ENCODE data around the gene CFAP100.

Gene CFAP100

DNA sequence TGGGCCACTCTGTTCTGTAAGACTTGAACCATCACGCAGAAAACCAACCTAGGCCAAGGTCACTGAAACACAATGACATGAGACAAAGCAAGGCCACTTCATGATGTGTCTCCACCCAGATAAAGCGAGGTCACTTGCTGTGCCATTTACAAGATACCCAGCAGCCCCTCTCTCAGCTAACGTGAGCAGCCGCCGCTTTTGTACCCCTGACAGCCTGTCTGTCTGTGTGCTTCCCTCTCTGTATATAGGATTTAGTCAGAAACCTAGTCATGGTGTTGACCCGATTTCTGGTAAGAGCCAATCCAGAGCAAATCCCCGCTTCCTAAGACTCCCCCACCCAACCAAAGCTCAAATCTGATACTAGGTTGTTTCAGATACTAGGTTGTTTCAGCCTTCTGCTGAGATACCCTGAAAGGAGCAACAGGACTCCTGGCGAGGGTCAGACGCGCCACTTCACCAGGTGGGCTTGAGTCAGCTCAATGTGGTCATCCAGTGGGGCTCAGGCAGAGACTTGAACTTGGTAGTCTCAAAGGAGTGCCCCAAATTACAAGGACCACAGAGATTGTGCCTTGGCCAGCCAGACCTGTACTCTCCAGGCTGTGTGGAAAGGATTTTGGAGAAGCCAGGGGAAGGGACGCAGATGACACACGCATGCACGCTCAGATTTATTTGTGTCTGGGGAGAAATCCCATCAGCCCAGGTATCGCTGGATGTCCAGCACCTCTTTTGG, 84.0 kb downstream of the CFAP100 start:
- peaks cover 16% of the 10 kb centered on the region for H3K4me1 ChIP-seq (ENCODE audit: insufficient read depth, low read length, severe bottlenecking)
- H3K9me2 ChIP-seq (ENCODE audit: low read depth, low read length) = no peaks in the 10 kb centered on the region
- H3K36me3 ChIP-seq (ENCODE audit: insufficient read depth, low read length) = no peaks in the 10 kb centered on the region
- H2AFZ ChIP-seq (ENCODE audit: low read length) = no peak overlapping the region
- H3K27ac ChIP-seq (ENCODE audit: low read depth, low read length, poor library complexity, severe bottlenecking) = no peak overlapping the region
- TF ChIP-seq, protein P1, sequence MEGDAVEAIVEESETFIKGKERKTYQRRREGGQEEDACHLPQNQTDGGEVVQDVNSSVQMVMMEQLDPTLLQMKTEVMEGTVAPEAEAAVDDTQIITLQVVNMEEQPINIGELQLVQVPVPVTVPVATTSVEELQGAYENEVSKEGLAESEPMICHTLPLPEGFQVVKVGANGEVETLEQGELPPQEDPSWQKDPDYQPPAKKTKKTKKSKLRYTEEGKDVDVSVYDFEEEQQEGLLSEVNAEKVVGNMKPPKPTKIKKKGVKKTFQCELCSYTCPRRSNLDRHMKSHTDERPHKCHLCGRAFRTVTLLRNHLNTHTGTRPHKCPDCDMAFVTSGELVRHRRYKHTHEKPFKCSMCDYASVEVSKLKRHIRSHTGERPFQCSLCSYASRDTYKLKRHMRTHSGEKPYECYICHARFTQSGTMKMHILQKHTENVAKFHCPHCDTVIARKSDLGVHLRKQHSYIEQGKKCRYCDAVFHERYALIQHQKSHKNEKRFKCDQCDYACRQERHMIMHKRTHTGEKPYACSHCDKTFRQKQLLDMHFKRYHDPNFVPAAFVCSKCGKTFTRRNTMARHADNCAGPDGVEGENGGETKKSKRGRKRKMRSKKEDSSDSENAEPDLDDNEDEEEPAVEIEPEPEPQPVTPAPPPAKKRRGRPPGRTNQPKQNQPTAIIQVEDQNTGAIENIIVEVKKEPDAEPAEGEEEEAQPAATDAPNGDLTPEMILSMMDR (IDR thresholded peaks at IDR 0.05; ENCODE audit: low read length) = no peak
- no peak for TF ChIP-seq EZH2 (IDR thresholded peaks at IDR 0.05; ENCODE audit: borderline replicate concordance, low read length)
- peaks cover 7% of the 10 kb centered on the region; the same call in 1 of the 2 replicates for H3K79me2 ChIP-seq (ENCODE audit: insufficient read depth, low read length)
- H3K4me3 ChIP-seq (ENCODE audit: low read depth, low read length, poor library complexity, severe bottlenecking) = no peak overlapping the region
- no peaks in the 10 kb centered on the region; the same call in 1 of the 2 replicates for H3K27me3 ChIP-seq (ENCODE audit: insufficient read depth, low read length)
- no peak overlapping the region for H3K9ac ChIP-seq (ENCODE audit: low read length)
- no peaks in the 10 kb centered on the region for H3F3A ChIP-seq (ENCODE audit: insufficient read depth, low read length)
- H3K4me2 ChIP-seq (ENCODE audit: low read length) = no peak overlapping the region
- no peaks in the 10 kb centered on the region for H3K9me3 ChIP-seq (ENCODE audit: low read length)
- H4K20me1 ChIP-seq (ENCODE audit: insufficient read depth, low read length) = no peaks in the 10 kb centered on the region

DNA sequence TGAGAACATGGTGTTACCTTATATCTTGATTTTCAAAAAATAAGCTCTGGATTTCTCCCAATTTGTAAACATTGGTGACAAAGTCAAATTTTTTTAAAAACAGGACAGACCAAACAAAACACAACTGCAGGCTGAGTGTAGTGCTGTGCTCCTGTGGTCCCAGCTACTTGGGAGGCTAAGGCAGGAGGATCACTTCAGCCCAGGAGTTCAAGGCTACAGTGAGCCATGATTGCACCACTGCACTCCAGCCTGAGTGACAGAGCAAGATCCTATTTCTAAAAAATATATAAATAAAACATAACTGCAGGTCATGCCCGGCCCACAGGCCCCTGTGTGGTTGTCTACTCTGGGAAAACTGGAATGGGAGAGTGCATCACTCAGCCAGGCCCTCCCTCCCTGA, 84.9 kb downstream of the CFAP100 start:
- no peaks in the 10 kb centered on the region for H3K9me3 ChIP-seq (ENCODE audit: low read length)
- H3K4me3 ChIP-seq (ENCODE audit: low read depth, low read length, poor library complexity, severe bottlenecking) = no peak overlapping the region
- no peak overlapping the region for H3K27ac ChIP-seq (ENCODE audit: low read depth, low read length, poor library complexity, severe bottlenecking)
- no peaks in the 10 kb centered on the region; the same call in 1 of the 2 replicates for H3K27me3 ChIP-seq (ENCODE audit: insufficient read depth, low read length)
- H2AFZ ChIP-seq (ENCODE audit: low read length) = no peak overlapping the region
- no peak overlapping the region for H3K9ac ChIP-seq (ENCODE audit: low read length)
- no peaks in the 10 kb centered on the region for H3K36me3 ChIP-seq (ENCODE audit: insufficient read depth, low read length)
- H3F3A ChIP-seq (ENCODE audit: insufficient read depth, low read length) = no peaks in the 10 kb centered on the region
- H3K79me2 ChIP-seq (ENCODE audit: insufficient read depth, low read length) = 0 out of 2 replicates have a peak, but pooled peaks cover 1% of the 10 kb centered on the region
- H3K4me1 ChIP-seq (ENCODE audit: insufficient read depth, low read length, severe bottlenecking) = peaks cover 7% of the 10 kb centered on the region
- H3K9me2 ChIP-seq (ENCODE audit: low read depth, low read length) = no peaks in the 10 kb centered on the region
- no peak for TF ChIP-seq EZH2 (IDR thresholded peaks at IDR 0.05; ENCODE audit: borderline replicate concordance, low read length)
- TF ChIP-seq, protein P1 (IDR thresholded peaks at IDR 0.05; ENCODE audit: low read length) = no peak
- H3K4me2 ChIP-seq (ENCODE audit: low read length) = no peak overlapping the region
- H4K20me1 ChIP-seq (ENCODE audit: insufficient read depth, low read length) = no peaks in the 10 kb centered on the region

DNA sequence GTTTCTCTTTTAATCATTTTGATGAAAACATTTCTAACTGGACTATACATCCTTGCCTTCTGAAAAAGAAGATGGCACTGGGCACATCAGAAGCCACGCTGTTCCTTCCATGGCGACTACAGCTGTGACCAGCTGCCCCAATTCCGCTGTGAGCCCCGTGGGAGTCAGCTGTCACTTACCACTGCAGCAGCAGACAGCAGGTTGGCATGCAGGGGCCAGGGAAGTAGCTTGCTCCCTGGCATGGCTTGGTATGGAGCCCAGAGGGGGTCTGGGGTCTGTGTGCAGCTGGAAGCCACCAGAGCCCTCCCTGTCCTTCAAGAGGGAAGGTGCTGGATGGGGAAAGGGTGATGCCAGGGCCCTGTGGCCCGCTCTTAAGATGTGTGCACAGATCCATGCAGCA, 85.5 kb downstream of the CFAP100 start:
- Histone ChIP-seq H3K4me3 (ENCODE audit: low read depth, low read length, poor library complexity, severe bottlenecking) (no peak overlapping the region), H3K4me1 (ENCODE audit: insufficient read depth, low read length, severe bottlenecking) (peaks cover 5% of the 10 kb centered on the region), H4K20me1 (ENCODE audit: insufficient read depth, low read length) (no peaks in the 10 kb centered on the region), H3K9ac (ENCODE audit: low read length) (no peak overlapping the region), H3K27me3 (ENCODE audit: insufficient read depth, low read length) (no peaks in the 10 kb centered on the region; the same call in 1 of the 2 replicates), H3K4me2 (ENCODE audit: low read length) (no peak overlapping the region), H3K9me3 (ENCODE audit: low read length) (no peaks in the 10 kb centered on the region), H3K36me3 (ENCODE audit: insufficient read depth, low read length) (no peaks in the 10 kb centered on the region), H3F3A (ENCODE audit: insufficient read depth, low read length) (no peaks in the 10 kb centered on the region), H3K9me2 (ENCODE audit: low read depth, low read length) (no peaks in the 10 kb centered on the region), H3K79me2 (ENCODE audit: insufficient read depth, low read length) (no peaks in the 10 kb centered on the region), H2AFZ (ENCODE audit: low read length) (no peak overlapping the region), H3K27ac (ENCODE audit: low read depth, low read length, poor library complexity, severe bottlenecking) (no peak overlapping the region)
- no peak for TF ChIP-seq EZH2 (IDR thresholded peaks at IDR 0.05; ENCODE audit: borderline replicate concordance, low read length)
- TF ChIP-seq, protein P1 (IDR thresholded peaks at IDR 0.05; ENCODE audit: low read length) = no peak

Data from OCI-LY1 (cell line).